GM12873 (cell line): ENCODE results near the gene MIDN.

Experiments used
- TF ChIP-seq, protein P1 (sequence below): IDR thresholded peaks from 2 replicates; pipeline ENCODE4 v1.5.1; 2012; ENCODE audit warnings: low read depth, mild to moderate bottlenecking, moderate library complexity, low read length, control low read depth; ENCODE audit not compliant: insufficient read depth; ENCODE audit errors: missing control alignments

Gene MIDN

DNA sequence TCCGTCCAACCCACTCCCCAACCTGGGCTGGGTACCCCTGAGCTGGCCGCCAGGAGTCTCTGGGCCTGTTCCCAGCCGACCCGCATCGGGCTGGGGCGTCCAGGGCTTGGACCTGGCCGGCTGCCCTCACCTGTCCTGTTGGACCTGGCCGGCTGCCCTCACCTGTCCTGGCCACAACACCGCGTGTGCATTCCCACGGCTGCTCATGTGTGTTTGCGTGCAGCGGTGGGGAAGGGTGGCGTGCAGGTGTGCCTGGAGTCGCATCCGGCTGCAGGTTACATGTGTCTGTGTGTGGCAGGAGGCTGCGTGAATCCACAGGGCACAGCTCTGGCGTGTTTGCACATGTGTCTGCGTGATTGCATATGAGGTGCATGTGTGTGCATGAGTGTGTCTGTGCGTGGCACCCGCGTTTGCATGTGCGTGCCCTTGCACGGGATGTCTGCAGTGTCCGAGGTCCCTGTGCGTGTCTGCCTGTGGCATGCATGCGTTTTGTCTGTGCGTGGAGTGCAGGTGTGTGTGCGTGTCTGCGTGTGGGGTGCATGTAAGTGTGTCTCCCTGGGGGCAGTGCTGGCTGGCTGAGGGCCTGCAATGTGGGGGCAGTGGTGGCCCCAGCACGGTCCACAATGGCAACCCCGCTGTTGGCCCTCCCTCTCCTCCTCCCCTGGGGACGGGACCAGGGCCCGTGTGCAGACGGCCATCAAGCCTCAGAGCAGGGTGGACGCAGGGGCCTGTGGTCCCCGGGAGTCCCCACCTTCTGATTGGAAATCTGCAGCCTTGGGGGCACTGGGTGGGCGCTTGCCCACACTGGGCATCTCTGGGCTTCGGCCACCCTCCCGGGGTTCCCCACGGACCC lies 40.7 kb downstream of the MIDN start:
- TF ChIP-seq, protein P1, sequence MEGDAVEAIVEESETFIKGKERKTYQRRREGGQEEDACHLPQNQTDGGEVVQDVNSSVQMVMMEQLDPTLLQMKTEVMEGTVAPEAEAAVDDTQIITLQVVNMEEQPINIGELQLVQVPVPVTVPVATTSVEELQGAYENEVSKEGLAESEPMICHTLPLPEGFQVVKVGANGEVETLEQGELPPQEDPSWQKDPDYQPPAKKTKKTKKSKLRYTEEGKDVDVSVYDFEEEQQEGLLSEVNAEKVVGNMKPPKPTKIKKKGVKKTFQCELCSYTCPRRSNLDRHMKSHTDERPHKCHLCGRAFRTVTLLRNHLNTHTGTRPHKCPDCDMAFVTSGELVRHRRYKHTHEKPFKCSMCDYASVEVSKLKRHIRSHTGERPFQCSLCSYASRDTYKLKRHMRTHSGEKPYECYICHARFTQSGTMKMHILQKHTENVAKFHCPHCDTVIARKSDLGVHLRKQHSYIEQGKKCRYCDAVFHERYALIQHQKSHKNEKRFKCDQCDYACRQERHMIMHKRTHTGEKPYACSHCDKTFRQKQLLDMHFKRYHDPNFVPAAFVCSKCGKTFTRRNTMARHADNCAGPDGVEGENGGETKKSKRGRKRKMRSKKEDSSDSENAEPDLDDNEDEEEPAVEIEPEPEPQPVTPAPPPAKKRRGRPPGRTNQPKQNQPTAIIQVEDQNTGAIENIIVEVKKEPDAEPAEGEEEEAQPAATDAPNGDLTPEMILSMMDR, result no peak

DNA sequence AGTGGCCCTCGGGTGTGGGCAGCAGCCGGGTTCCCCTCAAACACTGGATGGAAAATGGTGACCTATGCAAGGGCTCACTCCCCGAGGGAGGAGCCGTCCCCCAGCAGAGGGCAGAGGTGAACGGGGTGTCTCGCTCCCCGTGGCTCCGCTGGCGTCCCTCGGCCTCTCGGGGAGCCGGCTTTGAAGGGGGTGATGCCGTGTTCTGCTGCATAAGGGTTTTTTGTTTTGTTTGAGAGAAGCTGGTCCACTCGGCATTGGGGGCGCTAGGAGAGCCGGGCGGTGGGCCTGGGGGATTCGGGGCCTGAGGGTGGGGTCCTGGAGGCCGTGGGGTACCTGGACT lies 41.3 kb downstream of the MIDN start:
- TF ChIP-seq, protein P1, result no peak

DNA sequence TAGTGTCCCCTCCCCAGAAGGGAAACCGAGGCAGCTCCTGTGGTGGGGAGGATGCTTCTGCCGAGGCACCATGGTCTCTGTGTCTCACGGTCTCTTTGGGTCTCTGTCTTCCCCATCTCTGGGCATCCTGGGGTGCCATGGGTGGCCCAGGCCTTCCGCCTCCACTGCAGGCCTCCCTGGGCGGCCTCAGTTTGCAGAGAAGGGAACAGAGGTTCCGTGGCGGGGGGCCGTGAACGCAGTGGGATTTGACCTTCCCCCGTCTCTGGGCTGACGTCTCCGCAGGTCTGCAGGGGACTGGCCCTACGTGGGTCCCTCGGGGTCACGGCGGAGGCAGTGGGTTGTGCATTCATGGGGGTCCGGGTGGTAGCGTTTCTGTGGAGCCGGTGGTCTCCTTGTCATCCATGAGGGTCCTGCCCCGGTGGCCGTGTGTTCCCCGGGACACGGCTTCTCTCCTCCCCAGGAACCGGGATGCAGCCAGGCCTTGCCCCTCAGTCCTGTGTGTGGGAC lies 41.9 kb downstream of the MIDN start:
- TF ChIP-seq, protein P1, result no peak

DNA sequence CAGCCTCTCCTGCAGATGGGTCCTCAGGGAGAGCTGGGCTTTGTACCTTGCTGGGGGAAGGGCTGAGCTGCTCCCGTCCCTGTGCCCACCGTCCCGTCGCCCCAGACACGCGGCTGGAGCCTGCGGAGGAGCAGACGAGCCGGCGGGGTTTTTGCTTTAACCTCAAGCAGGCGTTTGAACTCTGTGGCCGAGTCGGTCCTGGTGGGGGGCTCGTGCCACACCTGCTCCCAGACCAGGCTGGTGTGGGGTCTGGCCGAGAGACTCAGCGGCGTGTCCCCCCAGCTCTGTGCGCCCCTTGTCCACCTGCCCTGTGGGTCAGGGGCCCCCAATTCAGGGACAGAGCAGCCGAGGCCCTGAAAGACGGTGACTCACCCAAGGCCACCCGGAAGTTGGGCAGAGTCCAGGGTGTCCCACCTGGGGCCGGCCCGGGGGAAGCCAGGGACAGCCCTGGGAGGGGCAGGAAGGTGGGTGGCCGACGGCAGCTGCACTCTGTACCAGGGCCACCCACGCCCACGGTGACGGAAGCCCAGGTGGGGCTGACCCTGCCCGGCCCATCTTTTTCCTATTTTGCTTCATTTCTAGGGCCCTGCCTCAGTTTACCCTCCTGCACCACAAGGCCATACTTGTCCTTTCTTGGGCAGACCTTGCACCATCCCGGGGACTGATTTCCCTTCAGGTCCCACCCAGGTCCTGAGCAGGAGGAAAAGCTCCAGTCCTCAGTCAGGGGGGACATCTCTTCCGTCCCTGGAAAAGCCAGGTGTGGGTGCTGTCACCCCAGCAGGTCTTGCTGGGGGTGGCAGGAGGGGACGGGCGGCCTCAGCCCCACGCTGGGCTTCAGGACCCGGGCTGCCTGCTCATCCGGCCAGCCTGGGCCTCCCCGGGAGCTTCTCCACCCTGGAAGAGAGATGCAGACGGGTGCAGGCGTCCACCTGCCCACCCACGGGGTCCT lies 42.6 kb downstream of the MIDN start:
- TF ChIP-seq, protein P1, result no peak

DNA sequence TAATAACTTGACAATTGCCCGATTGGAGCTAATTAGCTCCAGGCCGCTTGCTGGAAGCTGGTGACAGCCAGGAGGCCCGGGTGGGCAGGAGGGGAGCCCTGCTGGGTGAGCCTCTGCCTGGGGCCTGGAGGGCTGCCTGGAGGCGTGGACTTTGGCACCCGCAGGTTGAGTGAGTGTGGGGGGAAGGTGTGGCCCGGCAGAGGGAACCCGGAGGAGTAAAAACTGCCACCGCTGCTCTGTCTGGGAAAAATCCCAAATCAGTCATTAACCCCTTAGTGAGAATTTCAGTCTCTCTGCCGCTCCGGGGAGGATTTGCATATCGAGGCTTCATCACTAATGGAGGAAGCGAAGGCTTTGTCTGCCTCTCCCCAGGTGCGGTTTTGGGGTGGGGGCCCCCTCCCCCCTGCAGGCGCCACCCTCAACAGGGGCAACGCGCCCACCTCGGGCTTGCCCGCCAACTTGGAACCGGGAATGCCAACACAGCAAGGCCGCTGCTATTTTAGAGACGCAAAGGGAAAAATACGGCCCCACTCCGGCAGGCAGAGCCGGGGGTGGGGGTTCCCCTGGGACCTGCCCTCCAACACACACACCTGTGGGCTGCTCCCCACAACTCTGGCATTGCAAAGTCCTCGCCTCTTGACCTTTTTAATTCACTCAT lies 43.5 kb downstream of the MIDN start:
- TF ChIP-seq, protein P1, result no peak

GRCh38 chr19:1292419-1293151 lies 44.2 kb downstream of the MIDN start:
- TF ChIP-seq, protein P1, result no peak
